K562 (cell line): ENCODE measurements around the gene KLHL33. TPM values are rescaled to one million over a fixed set of nuclear protein-coding genes. Genes with fewer than 3 reads are reported as not detected.

ENCODE experiments used
- ATAC-seq: fragments of 200-7000 bp; cut with Tn5 transposase; 3 replicates; pipeline ENCODE4 v1.9.1; 2020; ENCODE audit warnings: moderate library complexity
- BruUV-seq: library from RNA; stranded (reverse); fragments of 400-500 nt; replicated peaks from 2 replicates; lab custom pipeline; 2021; lab: Mats Ljungman, UMichigan
- CTCF ChIA-PET: fragments of 300-600 bp; formaldehyde crosslinking; extraction: SDS; loops from one replicate; lab custom pipeline; 2021; ENCODE audit warnings: low intra/inter-chr PET ratio; lab: Yijun Ruan, JAX
- POLR2A ChIA-PET: fragments of 300-600, 350-650 bp; sonication (Branson Sonifier 250); formaldehyde crosslinking; extraction: SDS; loops from one replicate; lab custom pipeline; 2021; ENCODE audit warnings: antibody characterized with exemption, inconsistent platforms; lab: Yijun Ruan, JAX
- DNase-seq, 4 experiments: peaks; one replicate each; pipeline versions ENCODE4 v3.0.0 to v3.0.0-alpha.2; 2011 to 2018; ENCODE audit warnings: low spot score in 3 of 4, mixed read lengths in 3 of 4; ENCODE audit errors: extremely low read depth in 1 of 4
- FAIRE-seq: peaks from 2 replicates; lab custom pipeline; 2011; peaks lifted over from hg19 to GRCh38; lab: Jason Lieb, UNC
- H2AFZ ChIP-seq: 2 replicates; pipeline ENCODE4 v1.6.0; 2011; ENCODE audit warnings: low read depth, low read length, control low read depth, inconsistent platforms
- H3K27ac ChIP-seq: fragments of 200-600 bp; 3 replicates; pipeline ENCODE4 v1.8.0; 2011; ENCODE audit warnings: low read depth, mild to moderate bottlenecking, control low read depth, inconsistent platforms, low read length, moderate library complexity, mixed read lengths; ENCODE audit errors: extremely low read depth
- H3K27me3 ChIP-seq, 2 experiments: fragments of 300-600 bp in 1 of 2; 2 replicates in 1 of 2; 3 replicates in 1 of 2; pipeline versions ENCODE4 v1.6.0 to v1.8.0; 2011; ENCODE audit warnings: inconsistent platforms in 2 of 2, low read length in 2 of 2, mild to moderate bottlenecking in 1 of 2, mixed read lengths in 1 of 2, moderate library complexity in 1 of 2; ENCODE audit not compliant: control insufficient read depth in 2 of 2, insufficient read depth in 2 of 2
- H3K36me3 ChIP-seq: fragments of 300-600 bp; 3 replicates; pipeline ENCODE4 v1.8.0; 2011; ENCODE audit warnings: mild to moderate bottlenecking, low read length, inconsistent platforms; ENCODE audit not compliant: control insufficient read depth, insufficient read depth
- H3K4me1 ChIP-seq, 2 experiments: fragments of 200-600 bp in 1 of 2; replicated peaks in 1 of 2; 2 replicates in 1 of 2; 3 replicates in 1 of 2; pipeline versions ENCODE4 v1.5.1 to v1.8.0; 2011; ENCODE audit warnings: inconsistent platforms in 2 of 2, low read length in 2 of 2, mild to moderate bottlenecking in 1 of 2, mixed read lengths in 1 of 2, moderate library complexity in 1 of 2; ENCODE audit not compliant: control insufficient read depth in 2 of 2, insufficient read depth in 2 of 2
- H3K4me2 ChIP-seq: 2 replicates; pipeline ENCODE4 v1.6.1; 2011; ENCODE audit warnings: low read length, control low read depth, inconsistent platforms, mixed read lengths; ENCODE audit not compliant: insufficient read depth
- H3K4me3 ChIP-seq: fragments of 200-600 bp; sonication (generic), shearing (Covaris generic); 2 replicates; pipeline ENCODE4 v1.5.1; 2016; ENCODE audit warnings: control low read depth, inconsistent platforms
- H3K79me2 ChIP-seq: fragments of 200-600 bp; 3 replicates; pipeline ENCODE4 v1.8.0; 2011; ENCODE audit warnings: low read length, inconsistent platforms; ENCODE audit not compliant: control insufficient read depth, insufficient read depth
- H3K9ac ChIP-seq, 2 experiments: 2 replicates each; pipeline versions ENCODE4 v1.6.0 to v1.6.1; 2011; ENCODE audit warnings: low read depth in 2 of 2, low read length in 2 of 2, control low read depth in 1 of 2, inconsistent platforms in 1 of 2, mild to moderate bottlenecking in 1 of 2, mixed read lengths in 1 of 2; ENCODE audit not compliant: insufficient read depth in 1 of 2
- H3K9me1 ChIP-seq: one replicate; pipeline ENCODE4 v1.6.0; 2011; ENCODE audit warnings: inconsistent platforms, mild to moderate bottlenecking, low read length, moderate library complexity; ENCODE audit not compliant: control insufficient read depth, insufficient read depth
- H3K9me3 ChIP-seq: replicated peaks from 2 replicates; pipeline ENCODE4 v1.5.1; 2011; ENCODE audit warnings: low read depth, low read length, inconsistent platforms; ENCODE audit not compliant: control insufficient read depth, insufficient read depth
- H4K20me1 ChIP-seq: replicated peaks from 2 replicates; pipeline ENCODE4 v1.6.1; 2011; ENCODE audit warnings: low read length, inconsistent platforms, mixed read lengths; ENCODE audit not compliant: control insufficient read depth, insufficient read depth
- CCNT2 ChIP-seq: IDR thresholded peaks from 2 replicates; pipeline ENCODE4 v1.6.1; 2011; ENCODE audit warnings: borderline replicate concordance, low read depth, mild to moderate bottlenecking, moderate library complexity, mixed read lengths, low read length; ENCODE audit not compliant: insufficient read length; ENCODE audit errors: extremely low read depth
- CHD2 ChIP-seq: IDR thresholded peaks from 2 replicates; pipeline ENCODE4 v1.6.1; 2011; ENCODE audit warnings: low read depth, low read length
- FOS ChIP-seq: IDR thresholded peaks from 3 replicates; pipeline ENCODE4 v1.6.1; 2011; ENCODE audit not compliant: insufficient read length; ENCODE audit errors: extremely low read depth
- HDAC6 ChIP-seq: IDR thresholded peaks from 2 replicates; pipeline ENCODE4 v1.6.1; 2012; ENCODE audit warnings: low read depth, mild to moderate bottlenecking, control low read depth, inconsistent platforms, low read length, moderate library complexity
- KLF10 ChIP-seq: fragments of 250-450 bp; sonication (Bioruptor Pico); IDR thresholded peaks from 2 replicates; pipeline ENCODE4 v1.6.1; 2021; ENCODE audit warnings: matching md5 sums
- NFXL1 ChIP-seq: fragments of 450-650 bp; formaldehyde crosslinking; IDR thresholded peaks from 2 replicates; pipeline ENCODE4 v1.4.0; 2021; ENCODE audit warnings: mild to moderate bottlenecking
- ZBTB8A ChIP-seq: fragments of 450-650 bp; IDR thresholded peaks from 2 replicates; pipeline ENCODE4 v1.6.1; 2018; ENCODE audit warnings: mild to moderate bottlenecking, moderate library complexity; ENCODE audit not compliant: partially characterized antibody
- ZFP1 ChIP-seq: fragments of 450-650 bp; formaldehyde crosslinking; IDR thresholded peaks from 2 replicates; pipeline ENCODE4 v1.4.0; 2020; ENCODE audit warnings: mild to moderate bottlenecking, mixed read lengths
- ZKSCAN8 ChIP-seq: fragments of 200-800 bp; sonication (Bioruptor generic); IDR thresholded peaks from 2 replicates; pipeline ENCODE4 v1.6.1; 2016; ENCODE audit warnings: missing genetic modification characterization, missing compliant biosample characterization
- ZNF778 ChIP-seq: fragments of 450-650 bp; formaldehyde crosslinking; IDR thresholded peaks from 2 replicates; pipeline ENCODE4 v1.4.0; 2020; ENCODE audit warnings: mild to moderate bottlenecking, moderate library complexity
- WGBS: fragments of 100-300 bp; shearing (Covaris generic); methylation state at CpG from one replicate; pipeline ENCODE4 v1.1.6; 2016; ENCODE audit warnings: low coverage, mixed read lengths; ENCODE audit not compliant: insufficient coverage; ENCODE audit errors: missing lambda C conversion rate; 5-methylcytosine and 5-hydroxymethylcytosine counted together
- in situ Hi-C: fragments of 300-500 bp; cut with MboI; formaldehyde crosslinking; loops from 4 replicates; pipeline ENCODE4 v1.15.0; 2018; ENCODE audit warnings: inconsistent platforms, mixed read lengths
- intact Hi-C: fragments of 100-400 bp; cut with micrococcal nuclease; formaldehyde crosslinking; loops from 2 replicates; pipeline ENCODE4 v1.14.2; 2022
- polyA plus RNA-seq, 8 experiments: library from polyadenylated mRNA; depleted of rRNA in 4 of 8; stranded (reverse) in 5 of 8; unstranded in 3 of 8; fragments of >200 nt; fragmentation: Nextera tagmentation in 2 of 8; fragmentation: Illumina TruSeq in 1 of 8; extraction: Ambion mirVana in 2 of 8; extraction: Trizol in 1 of 8; gene quantifications; 2 replicates each; pipeline versions ENCODE4 v1.2.1 to v1.2.3, GENCODE V29; 2011 to 2014; ENCODE audit warnings: inconsistent platforms in 1 of 8, missing spikeins in 1 of 8
- total RNA-seq, 7 experiments: library from RNA; depleted of rRNA in 6 of 7; stranded (reverse); fragments of >200 nt in 6 of 7; fragmentation: Illumina TruSeq in 2 of 7; extraction: Trizol in 2 of 7; gene quantifications; 2 replicates each; pipeline versions ENCODE4 v1.2.1 to v1.2.3, GENCODE V29; 2011 to 2021; ENCODE audit warnings: low replicate concordance in 1 of 7
- TF ChIP-seq, protein P1 (sequence below): fragments of 450-650 bp; IDR thresholded peaks from 2 replicates; pipeline ENCODE4 v1.6.1; 2016; ENCODE audit warnings: borderline replicate concordance

KLHL33 gene
- total and polyA plus RNA-seq, 9 of the 15 experiments (the other 6 are each of a cell fraction or from before 2014, with no cell fraction given), result 0.04 to 0.27 (median 0.13) TPM; not detected in 6

- in situ Hi-C loops (no loop called here), intact Hi-C loops (no loop called here)
- H3K36me3 ChIP-seq, result no peaks in the 10 kb centered on the region
- CTCF ChIA-PET, result no interaction called here
- no peaks in the 10 kb centered on the region for H3K9me3 ChIP-seq
- ATAC-seq (no peak), FAIRE-seq (no peak), DNase-seq (no peak)
- no peak overlapping the region for H3K9ac ChIP-seq
- BruUV-seq, result no TSS peak
- no peaks in the 10 kb centered on the region; the same call in 2 of the 3 replicates for H3K79me2 ChIP-seq
- POLR2A ChIA-PET, result interaction anchor here (1.1 kb wide), 1 partner anchor 18 kb away, joined by 3 read pairs; no protein-coding TSS in a partner anchor
- H2AFZ ChIP-seq, result 0 out of 2 replicates have a peak overlapping the region, but pooled peaks have one; percentile 39
- H3K4me3 ChIP-seq, result no peak overlapping the region
- no peaks in the 10 kb centered on the region for H4K20me1 ChIP-seq
- H3K27ac ChIP-seq, result no peak overlapping the region
- H3K4me2 ChIP-seq, result no peak overlapping the region
- no peaks in the 10 kb centered on the region for H3K9me1 ChIP-seq
- 13% methylated on average over 2 of the region's 2 CpGs for WGBS
- H3K27me3 ChIP-seq, result no peaks in the 10 kb centered on the region
- H3K4me1 ChIP-seq, result peaks cover 2 to 6% of the 10 kb centered on the region in 2 experiments; a peak in 2 of 5 replicates
- TF ChIP-seq, protein P1, sequence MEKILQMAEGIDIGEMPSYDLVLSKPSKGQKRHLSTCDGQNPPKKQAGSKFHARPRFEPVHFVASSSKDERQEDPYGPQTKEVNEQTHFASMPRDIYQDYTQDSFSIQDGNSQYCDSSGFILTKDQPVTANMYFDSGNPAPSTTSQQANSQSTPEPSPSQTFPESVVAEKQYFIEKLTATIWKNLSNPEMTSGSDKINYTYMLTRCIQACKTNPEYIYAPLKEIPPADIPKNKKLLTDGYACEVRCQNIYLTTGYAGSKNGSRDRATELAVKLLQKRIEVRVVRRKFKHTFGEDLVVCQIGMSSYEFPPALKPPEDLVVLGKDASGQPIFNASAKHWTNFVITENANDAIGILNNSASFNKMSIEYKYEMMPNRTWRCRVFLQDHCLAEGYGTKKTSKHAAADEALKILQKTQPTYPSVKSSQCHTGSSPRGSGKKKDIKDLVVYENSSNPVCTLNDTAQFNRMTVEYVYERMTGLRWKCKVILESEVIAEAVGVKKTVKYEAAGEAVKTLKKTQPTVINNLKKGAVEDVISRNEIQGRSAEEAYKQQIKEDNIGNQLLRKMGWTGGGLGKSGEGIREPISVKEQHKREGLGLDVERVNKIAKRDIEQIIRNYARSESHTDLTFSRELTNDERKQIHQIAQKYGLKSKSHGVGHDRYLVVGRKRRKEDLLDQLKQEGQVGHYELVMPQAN, result no peak
- TF ChIP-seq KLF10 (CRISPR knock-in tag), result no peak
- no peak for TF ChIP-seq ZNF778 (CRISPR knock-in tag)
- TF ChIP-seq FOS, result no peak
- no peak for TF ChIP-seq ZBTB8A
- no peak for TF ChIP-seq CCNT2
- no peak for TF ChIP-seq CHD2
- TF ChIP-seq ZFP1 (CRISPR knock-in tag), result no peak
- TF ChIP-seq HDAC6, result no peak
- no peak for TF ChIP-seq ZKSCAN8 (CRISPR knock-in tag)
- TF ChIP-seq NFXL1 (CRISPR knock-in tag), result no peak
Measured at GRCh38 chr14:20422886-20423285, 13.1 kb downstream of the KLHL33 start.
